GM03348 (cell line): Measurements from ENCODE around the gene WDFY2.
A peak's percentile ranks its signal among the peaks of the same experiment; 100 is the strongest.

Experiments used
- DNase-seq: peaks from one replicate; pipeline ENCODE4 v3.0.0; 2012; ENCODE audit warnings: low spot score

Gene WDFY2

DNA sequence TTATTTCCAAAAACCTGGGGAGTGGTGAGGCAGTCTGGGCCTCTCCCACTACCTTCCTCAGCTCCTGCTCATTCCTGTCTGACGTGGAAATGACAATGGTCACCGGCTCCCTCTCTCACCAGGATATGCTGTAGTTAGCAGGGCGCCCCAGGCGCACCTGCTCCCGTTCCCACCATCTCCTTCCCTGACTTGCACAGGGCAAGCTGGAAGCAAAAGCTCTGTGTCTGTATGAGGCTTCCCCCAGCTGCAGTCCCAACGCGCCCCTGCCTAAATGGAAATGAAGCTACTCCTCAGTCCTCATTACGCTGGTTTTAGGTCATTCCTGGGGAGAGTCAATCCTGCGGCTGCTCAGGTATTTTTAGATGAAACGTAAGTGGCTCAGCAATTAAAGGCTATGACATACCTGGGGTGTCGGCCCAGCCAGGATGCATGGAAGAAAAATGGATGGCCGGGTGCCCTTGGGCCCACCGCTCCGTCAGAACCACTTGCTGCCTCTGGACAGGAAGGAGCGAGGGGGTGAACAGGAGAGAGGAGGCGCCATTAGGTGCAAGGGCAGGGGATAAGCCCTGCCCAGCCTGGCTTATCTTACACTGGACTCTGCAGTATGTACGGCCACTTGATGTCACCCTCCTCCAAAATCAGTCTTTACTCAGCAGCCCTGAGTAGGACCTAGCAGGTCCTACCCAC, 187.3 kb downstream of the WDFY2 start:
- DNase-seq, result no peak

DNA sequence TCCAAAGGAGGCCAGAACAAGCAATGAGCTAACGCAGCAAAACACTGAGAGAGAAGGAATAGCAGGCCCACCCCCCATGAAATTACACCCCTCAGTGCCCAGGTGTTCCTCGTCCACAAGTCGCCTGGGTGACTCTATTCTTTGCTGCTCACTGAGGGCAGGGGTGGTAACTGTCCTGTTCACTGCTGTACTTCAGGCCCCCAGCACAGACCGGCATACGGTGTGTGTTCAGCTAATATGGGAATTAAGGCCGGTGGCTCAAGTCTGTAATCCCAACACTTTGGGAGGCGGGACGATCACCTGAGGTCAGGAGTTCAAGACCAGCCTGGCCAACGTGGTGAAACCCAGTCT, 187.8 kb downstream of the WDFY2 start:
- no peak for DNase-seq

DNA sequence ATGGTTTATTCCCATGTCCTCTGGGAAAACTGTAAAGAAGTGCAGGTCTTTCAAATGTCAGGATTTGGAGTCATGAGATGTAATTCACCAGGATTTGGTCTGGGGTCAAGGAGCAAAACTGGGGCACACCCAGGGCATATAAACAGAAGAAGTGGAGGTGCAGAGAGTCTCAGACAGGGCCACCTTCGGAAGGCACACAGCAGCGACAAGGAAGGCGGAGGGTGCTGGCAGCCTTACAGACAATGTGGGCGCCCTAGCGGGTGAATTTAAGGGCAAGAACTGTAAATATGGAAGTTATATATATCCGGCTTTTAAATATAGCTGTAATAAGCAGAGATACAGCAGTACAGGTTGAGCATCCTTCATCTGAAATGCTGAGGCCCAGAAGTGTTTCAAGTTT, 188.5 kb downstream of the WDFY2 start:
- no peak for DNase-seq

DNA sequence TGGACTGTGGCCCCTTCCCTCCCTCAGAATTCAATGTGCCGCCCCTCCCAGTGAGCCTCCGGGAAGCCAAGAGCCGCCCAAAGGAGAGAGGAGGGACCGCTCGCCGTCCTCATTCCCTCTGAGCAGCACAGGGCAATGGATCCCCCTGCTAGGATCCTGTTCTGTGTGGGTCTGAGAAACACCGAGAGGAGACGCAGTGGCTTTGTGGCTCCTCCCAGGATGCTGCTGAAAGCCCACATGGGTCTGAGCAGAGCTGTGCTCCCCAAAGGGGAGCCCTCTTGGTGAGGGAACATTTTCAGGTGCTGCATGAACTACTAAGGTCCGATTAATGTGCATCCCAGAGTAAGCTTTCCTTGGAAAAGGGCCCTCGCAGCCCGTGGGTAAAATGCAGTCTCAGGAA, 189.3 kb downstream of the WDFY2 start:
- DNase-seq, result no peak

DNA sequence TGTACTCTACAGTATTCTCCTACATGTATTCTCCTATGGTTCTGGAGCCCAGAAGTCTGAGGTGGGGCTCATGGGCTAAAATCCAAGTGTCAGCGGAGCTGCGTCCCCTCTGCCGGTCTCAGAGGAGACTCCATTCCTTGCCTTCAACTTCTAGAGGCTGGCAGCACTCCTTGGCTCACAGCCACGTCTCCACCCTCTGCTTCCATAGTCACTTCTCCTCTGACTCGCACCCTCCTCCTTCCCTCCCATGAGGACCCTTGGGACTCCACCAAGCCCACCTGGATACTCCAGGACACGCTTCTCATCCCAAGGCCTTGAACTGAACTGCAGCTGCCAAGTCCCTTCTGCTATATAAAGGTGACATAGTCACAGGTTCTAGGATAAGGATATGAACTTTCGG, 191.9 kb downstream of the WDFY2 start:
- no peak for DNase-seq

DNA sequence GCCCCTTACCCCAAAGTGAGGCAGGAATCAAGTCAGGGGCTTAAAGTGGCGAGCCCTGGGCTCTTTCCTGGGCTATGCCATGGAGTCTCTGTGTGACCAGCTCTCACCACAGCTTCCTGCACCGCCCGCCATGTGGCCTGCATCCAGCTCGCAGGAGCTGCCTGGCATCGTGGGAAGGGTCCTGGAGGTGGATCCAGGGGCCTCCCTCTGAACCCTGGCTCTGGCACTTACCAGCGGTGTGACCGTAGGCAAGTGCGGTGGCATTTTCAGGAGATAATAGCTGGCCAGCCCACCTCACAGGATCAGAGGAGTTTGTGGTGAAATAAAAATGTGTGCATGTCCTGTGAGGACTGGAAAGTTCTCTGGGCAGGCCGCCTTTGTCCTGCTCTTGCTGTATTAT, 193.7 kb downstream of the WDFY2 start:
- no peak for DNase-seq

DNA sequence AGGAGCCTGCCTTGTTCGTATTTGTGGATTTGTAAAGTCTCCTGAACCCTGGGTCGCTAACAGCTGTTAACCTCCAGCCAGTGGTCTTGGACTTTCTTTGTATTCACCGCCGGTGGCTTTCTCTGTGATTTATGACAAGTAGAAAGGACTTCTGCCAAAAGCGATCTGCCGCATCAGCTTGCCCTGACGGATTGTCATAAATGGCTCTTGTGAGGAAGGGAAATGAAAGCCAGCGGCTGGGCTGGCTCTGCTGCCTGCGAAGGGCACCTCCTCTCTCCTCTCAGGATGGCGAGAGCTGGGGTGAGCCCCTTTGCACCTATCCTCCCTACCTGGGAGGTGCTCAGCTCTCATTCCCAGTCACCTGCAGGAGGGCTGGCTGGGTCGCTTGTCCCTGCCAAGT, 194.1 kb downstream of the WDFY2 start:
- DNase-seq, result no peak

DNA sequence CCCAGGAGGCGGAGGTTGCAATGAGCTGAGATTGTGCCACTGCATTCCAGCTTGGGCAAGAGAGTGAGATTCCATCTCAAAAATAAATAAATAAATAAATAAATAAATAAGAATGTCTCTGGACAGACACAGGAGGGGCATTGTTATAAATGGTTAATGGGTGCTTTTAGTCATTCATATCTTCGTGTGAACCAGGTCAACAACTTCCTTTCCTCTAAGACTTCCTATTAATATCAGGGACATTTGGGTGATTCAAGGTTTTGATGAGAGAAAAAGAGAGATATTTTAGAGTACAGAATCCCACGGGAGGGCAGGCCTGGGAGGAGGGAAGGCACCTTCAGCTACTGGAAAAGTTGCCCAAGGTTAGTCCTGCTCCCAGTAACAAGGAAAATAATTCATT, 195.8 kb downstream of the WDFY2 start:
- DNase-seq, result no peak

DNA sequence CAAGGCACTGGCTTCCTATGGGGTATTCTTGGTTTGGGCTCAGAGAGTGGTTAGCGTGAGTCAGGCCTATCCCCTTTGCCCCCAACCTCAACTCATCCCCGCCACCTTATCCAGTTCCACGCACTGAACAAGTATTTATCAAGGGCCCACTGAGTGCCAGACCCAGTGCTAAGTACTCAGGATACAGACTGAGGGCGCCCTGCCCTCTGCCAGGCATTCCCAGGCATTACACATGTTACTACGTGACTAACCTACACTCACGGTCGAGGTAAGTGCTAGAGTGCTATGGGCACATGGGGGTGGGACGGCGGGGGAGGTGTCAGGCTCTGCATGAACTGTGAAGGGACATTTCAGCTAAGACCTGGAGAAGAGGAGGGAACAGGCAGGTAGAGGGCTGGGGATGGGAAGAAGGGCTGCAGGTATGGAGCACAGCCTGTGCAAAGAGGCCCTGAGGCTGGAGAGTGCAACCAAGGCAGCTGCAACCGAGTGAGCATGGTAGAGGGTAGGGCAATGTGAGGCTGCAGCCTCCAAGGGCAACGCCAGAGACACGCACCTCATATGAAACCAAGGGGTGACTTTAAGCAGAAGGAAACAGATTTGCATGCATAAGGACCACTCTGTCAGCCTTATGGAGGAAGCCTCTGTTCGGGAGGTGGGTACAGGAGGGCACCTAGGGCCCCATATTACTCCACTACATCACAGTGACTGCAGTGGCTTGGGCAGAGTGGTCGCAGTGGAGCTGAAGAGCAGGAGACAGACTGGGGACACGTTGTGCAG, 197.2 kb downstream of the WDFY2 start:
- DNase-seq, result no peak

DNA sequence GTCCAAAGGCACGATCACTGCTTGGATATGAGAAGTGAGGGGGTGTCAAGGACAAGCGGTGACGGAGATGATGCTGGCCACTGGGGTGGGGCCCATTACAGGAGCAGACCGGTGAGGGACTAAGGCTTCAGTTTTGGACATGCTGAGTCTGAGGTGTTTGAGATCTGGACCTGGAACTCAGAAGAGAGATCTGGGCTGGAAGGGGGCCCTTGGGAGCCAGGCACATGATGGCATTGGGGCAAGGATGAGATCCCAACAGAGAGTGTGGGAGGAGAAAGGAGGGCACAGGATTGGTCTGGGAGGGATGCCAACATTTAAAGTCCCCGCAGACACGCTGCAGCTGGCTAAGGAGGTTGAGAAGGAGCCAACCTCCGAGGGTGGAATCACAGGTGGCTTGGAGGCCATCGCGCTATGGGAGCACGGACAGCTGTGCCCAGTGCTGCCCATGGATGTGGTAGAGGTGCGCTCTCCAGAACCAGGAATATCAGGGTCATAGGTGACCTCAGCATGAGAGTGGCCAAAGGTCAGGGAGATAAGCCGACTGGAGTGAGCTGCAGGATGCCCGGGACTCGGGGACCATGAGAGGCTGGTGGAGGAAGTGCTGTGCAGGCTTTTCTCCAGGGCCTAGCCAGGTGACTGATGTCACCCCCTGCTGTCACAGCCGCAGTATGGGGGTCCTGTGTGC, 197.9 kb downstream of the WDFY2 start:
- no peak for DNase-seq

DNA sequence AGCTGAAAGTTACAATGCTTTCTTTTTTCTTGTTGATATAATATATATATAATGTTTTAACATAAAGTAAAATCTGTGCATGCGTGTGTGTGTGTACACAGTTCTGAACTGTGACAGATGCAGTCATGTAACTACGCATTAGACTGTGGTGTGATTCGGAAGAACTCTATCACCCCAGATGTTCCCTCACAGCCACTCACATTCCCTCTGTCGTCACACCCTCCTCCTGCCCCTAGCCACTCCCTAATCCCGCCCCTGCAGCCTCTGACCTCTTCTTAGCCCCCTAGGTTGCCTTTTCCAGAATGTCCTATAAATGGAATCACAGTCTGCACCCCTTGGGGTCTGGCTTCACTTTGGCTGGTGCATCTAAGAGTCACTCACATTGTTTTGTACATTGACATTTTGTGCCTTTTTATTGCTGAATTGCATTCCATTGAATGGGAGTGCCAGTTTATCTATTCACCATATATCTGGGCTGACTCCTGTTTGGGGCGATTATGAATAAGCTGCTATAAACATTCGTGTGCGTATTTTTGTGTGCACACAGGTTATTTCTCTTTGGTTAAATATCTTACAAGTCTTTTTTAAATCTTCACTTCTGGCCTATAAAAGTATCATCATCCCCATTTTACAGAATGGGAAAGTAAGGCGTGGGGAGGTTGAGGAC, 199.3 kb downstream of the WDFY2 start:
- no peak for DNase-seq

DNA sequence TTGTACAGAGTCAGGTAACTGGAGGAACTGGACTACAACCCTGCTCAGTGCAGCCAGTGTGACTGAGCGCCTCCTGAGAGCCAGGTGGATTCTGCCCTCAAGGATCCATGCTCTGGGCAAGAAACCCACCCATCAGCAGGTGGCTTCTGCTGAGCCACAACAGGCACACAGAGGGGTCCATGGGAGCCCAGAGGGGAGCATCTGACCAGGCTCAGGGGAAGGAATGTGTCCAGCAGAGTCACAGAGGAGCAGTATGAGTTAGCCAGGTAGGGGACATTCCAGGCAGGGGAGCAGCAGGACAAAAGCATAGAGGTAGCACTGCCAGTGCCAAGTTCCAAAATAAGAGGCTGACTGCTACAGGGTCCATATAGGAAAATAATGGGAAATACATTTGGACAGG, 199.8 kb downstream of the WDFY2 start:
- DNase-seq, result no peak

DNA sequence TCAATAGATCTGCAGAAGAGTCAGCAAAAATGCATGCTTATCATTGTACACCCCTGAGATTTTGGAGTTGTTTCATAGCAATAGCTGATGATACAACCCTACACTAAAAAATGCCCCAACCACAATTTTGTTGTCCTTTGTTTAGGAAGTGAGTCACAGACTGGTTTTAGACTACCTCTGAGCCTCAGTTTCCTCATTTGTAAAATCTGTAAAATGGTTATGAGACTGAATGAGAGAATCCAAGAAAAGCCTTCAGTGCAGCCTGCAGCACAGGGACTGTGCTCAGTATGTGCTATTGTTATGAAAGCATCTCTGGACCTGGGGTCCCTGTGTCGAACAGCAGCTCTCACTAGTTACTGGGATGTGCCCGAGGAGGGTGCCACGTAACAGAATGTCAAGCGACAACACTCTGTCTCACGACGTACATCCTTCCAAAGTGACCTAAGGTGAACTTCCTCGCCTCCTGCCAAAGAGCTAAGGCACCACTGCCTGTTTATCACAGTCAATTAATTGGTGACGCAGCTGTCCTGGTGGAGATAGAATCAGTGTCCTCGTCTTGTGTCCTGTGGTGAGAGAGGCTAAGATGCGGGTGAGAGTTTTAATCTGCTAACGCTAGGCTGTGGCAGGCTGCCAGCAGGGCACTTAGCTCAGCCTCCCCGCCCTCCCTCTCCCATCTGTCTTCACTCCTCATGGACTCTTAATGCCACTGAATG, 201.6 kb downstream of the WDFY2 start:
- DNase-seq, result peak; percentile 36

DNA sequence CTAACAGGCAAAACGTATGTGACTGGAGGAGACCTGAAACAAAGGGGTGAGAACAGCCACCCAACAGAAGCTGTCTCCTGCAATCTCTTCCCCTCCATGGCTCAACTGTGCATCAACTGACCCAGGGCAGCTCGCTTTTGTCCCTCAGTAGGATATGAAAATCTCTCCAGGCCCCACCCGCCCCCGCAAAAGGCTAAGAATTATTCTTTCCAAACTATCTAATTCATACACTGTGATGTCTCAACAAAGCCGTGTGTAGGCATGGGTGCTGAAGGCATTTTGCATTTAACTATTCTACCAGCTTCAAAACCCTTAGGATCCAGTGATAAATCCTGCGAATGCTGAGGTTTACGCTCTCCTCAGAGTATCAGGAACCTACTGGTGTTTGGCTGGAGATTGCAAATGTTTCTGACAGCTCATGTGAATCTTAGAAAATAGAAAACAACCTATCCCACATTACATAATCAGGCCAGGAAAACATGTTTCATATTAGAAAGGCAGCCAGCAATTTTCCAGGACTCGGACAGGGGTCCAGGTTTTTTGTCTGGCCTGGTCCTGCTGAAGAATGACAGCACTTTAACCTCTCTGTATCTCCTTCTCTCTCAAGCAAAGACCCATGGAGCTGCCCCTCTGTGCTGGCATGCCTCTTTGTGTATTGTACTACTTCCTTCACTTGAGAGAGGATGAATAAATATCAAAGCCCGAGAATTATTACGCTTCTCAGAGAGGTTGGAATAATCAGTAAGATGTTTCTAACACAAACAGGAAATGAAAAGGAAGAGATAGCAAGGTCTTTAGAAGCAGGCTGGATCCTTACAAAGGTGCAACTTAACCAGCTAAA, 202.4 kb downstream of the WDFY2 start:
- no peak for DNase-seq

DNA sequence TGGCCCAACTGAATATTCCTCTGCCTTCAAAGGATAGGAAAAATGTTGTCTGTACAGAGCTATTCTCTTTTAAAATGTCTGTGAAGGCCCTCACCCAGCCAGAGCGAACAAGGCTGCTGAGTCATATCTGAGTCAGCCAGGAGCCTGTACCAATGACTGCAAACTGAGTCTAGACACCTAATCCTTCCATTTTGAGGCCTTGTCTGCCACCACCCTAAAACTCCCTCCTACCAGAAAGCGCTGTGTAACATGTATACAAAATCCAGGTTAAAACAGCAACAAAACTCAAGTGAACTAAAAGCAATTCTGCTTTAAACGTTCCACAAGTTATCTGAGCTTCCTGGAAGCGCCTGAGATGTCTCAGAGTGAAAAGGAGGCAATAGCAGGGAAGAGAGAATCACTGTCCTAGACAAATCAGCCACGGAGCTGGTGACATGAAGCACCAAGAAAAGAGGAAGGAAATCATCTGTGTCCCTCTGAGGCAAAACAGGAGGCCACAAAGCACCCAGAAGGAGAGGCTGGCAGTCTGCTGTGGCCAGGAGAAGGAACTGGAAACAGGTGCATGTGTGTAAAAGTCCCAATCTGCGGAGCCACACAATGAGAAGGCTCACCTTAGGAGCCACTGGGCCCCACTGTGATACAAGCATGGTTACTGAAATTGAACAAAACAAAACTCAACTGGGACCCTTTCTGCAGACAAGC, 209.5 kb downstream of the WDFY2 start:
- DNase-seq, result peak; percentile 62

DNA sequence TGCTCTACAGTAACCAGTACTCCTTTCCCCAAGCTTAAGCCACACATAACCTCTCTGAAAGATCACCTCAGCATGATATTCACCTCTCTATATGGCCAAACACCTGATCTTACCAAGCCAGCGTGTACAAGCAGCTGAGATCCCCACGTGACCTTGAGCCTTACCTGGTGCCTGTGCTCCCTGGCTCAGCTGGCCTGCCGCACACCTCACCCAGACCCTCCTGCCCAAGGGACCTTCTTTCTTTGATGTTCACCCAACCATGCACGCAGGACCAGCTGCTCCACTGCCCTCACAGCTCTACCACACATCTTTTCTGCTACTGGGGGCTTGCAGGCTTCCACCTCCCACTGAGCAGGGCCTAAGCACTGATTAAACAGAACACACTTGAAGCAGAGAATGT, 210.7 kb downstream of the WDFY2 start:
- DNase-seq, result no peak

DNA sequence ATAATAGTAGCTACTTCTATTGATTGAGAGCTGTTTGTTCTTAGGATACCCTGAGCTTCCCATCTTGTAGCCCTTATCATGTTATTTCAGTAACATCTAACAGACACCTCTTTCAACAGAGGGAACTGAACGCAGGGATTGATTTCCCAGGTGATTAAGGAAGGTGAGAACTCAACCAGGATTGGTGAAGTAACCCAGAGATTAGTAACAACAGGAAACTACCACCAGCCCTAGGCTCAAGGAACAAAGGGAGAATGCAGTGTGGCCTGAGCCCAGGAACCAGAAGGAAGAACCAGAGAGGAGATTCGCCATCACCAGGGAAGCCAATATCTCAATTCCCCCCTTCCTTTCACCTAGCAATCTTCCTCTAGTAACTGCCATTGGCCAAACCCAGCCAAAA, 211.2 kb downstream of the WDFY2 start:
- DNase-seq, result no peak

DNA sequence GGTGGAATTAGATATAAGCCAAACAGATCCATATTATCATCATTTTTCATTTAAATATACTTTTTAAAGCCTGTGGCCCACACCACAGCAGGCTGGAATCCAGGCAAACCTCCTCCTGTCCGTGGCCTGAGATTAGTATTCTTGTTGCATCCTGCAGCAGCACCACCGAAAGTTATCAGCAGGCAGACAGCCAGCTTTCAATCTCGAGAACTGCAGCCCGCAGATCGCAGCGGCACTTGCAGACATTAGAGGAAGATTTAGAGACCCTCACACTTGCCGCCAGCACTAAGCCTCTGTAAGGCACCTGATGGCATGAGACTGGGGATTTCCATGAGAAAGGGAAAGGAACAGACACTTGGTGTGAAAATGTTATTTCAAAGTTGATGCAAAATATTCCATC, 212.3 kb downstream of the WDFY2 start:
- no peak for DNase-seq

DNA sequence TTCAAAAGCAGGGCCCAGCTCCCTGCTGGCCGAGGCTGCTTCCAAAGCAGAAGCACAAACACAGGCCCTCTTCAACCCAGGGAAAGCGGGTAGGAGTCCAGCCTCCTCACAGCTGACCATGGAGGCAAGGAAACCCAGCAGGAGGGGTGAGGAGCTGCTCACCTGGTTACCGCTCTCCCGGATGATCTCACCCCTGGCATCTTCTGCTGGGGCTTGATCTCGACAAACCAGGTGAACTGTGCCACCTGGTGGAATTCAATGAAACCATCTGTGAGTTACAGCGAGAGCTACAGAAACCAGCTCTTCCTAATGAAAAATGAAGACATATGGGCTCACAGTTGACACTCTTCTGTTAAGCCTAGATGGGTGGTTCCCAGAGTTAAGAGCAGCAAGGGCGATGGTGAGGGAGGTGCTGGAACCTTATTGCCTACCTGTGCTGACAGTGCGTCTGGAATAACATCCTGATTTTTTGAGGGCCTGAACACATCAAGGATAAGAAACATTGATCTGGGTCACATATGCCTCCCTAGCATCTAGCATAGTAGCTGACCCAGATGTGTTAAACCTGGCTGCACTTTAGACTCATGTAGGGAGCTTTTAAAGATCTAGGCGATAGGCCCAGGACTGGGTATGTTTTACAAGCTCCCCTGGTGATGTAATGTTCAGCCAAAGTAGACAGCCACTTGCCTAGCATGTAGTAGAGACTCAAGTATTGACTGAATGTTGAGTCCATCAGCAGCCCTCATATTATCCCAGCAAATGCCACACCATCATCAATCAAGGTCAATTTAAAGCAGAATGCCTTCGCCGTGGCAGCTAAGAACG, 213.6 kb downstream of the WDFY2 start:
- peak; percentile 13 for DNase-seq

DNA sequence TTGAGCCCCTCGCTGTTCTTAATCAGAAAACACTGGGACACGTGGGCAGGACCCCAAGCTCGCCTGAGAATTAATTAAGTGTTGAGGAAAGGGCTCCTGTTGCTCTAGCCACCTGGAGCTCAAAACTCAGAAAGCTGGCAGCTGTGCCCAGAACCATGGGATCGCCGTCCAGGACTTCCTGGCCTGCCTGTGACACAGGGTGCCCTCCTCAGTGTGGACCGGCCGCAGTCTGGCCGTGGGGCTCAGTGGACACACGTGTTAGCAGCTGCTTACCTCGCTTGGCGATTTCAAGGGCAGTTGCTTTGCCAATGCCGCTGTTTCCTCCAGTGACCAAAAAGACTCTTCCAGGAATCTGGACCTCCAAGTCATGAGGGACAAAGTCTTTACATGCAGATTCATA, 215.0 kb downstream of the WDFY2 start:
- no peak for DNase-seq
